Activated T-helper 2 cell treated with anti-CD3 and anti-CD28 coated beads, Interferon-gamma antibody, Interleukin-2, Interleukin-4, amounts not matched to agents 10 μg/mL and 5 μg/mL and 100 μg/mL, durations not matched to agents 14 hours and 24 hours and 36 hours (primary cell): ENCODE data around the gene FAM20A. TPM values are rescaled to one million over a fixed set of nuclear protein-coding genes. Genes with fewer than 3 reads are reported as not detected.
"Not testable (repeated sequence)": the region's sequence is repeated elsewhere in the genome, so short reads cannot be mapped to it uniquely, and the experiment has no call there.

Source experiments
- DNase-seq: peaks from one replicate; pipeline ENCODE4 v3.0.0; 2021; ENCODE audit warnings: low spot score
- H3K27ac Mint-ChIP-seq: one replicate; pipeline ENCODE4 v1.8.0; 2021; ENCODE audit warnings: mixed read lengths
- H3K27me3 Mint-ChIP-seq: one replicate; pipeline ENCODE4 v1.8.0; 2021; ENCODE audit warnings: low read depth, mixed read lengths
- H3K36me3 Mint-ChIP-seq: one replicate; pipeline ENCODE4 v1.8.0; 2021; ENCODE audit warnings: low read depth, mixed read lengths
- H3K4me1 Mint-ChIP-seq: one replicate; pipeline ENCODE4 v1.8.0; 2021; ENCODE audit warnings: low read depth, mixed read lengths
- H3K4me3 Mint-ChIP-seq: one replicate; pipeline ENCODE4 v1.8.0; 2021; ENCODE audit warnings: low read depth, mild to moderate bottlenecking, moderate library complexity, mixed read lengths
- H3K9me3 Mint-ChIP-seq: one replicate; pipeline ENCODE4 v1.8.0; 2021; ENCODE audit warnings: mixed read lengths
- intact Hi-C: fragments of 100-400 bp; cut with micrococcal nuclease; formaldehyde crosslinking; loops from one replicate; pipeline ENCODE4 v1.15.1; 2023
- total RNA-seq: library from RNA; stranded (reverse); gene quantifications from 2 replicates; pipeline ENCODE4 v1.2.3, GENCODE V29; 2022

Gene FAM20A
- total RNA-seq, 1 donor from 2014 or later, result not detected

DNA sequence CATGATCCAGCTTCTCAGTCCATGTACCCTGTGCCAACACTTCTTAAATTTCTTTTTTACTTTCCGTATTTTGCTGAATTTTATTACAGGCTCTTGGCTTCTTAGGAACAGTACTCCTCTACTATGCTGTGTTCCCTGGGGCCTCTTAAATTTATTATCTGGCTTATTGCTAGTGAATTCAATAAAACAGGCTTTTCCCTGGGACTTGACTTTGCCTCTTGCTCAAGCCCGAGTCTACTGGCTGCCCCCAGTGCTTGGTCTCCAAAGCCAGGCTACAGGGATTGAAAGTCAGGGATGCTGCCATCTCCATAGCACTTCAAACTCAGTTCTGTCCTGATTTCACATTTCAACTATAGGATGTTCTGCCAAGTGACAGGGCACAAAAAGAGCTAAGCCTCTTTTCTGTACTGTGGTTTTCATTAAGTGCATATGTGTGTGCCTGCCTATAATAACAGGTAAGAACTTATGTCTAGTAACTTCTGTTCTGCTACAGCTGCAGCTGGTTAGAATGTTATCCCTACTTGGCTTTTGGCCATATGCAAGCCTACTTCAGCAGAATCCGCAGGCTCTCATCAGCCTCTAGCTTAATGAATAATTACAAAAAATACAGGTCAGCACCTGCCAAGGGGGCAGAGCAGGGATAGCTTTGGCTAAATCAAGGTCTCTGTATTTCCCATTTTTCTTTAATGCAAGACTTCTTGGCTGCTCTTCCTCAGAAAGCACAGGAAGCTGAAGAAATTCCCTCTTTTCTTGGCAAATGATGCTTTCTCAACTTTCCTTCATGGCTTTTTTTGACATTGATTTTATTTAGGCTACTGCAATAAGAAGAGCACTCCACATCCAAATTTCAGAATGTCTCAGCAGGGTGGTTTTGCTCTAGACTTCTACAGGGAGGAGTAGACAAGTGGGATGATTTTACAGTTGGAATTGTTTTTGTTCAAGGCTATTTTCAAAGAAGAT lies 8.2 kb downstream of the FAM20A start:
- no peaks in the 10 kb centered on the region for H3K4me1 Mint-ChIP-seq
- peaks cover 42% of the 10 kb centered on the region for H3K27me3 Mint-ChIP-seq
- H3K9me3 Mint-ChIP-seq, result no peaks in the 10 kb centered on the region
- no peak overlapping the region for H3K27ac Mint-ChIP-seq
- no peak for DNase-seq
- H3K4me3 Mint-ChIP-seq, result no peak overlapping the region
- intact Hi-C loops, result no loop called here
- H3K36me3 Mint-ChIP-seq, result no peaks in the 10 kb centered on the region

DNA sequence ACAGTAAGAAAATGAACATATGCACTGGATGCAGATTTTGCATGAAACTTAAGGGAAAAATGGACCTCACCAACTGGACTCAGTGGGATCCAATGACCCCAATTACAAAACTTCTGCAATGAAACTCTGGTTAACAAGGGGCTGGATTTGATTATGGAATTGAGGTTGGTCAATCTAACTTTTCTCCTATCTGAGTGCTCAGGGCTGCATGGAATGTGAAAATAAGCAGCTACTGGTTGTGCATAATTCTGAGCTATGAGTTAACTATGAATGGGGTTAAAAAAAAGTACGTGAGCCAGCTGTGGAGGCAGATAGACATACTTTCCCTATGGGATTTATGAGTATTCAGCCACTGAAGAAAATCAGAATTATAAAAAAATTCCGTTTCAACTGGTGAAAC lies 9.2 kb downstream of the FAM20A start:
- Mint-ChIP-seq H3K36me3 (no peaks in the 10 kb centered on the region), H3K4me1 (no peaks in the 10 kb centered on the region), H3K4me3 (no peak overlapping the region), H3K27ac (no peak overlapping the region), H3K27me3 (peaks cover 35% of the 10 kb centered on the region), H3K9me3 (no peaks in the 10 kb centered on the region)
- intact Hi-C loops, result no loop called here
- no peak for DNase-seq

DNA sequence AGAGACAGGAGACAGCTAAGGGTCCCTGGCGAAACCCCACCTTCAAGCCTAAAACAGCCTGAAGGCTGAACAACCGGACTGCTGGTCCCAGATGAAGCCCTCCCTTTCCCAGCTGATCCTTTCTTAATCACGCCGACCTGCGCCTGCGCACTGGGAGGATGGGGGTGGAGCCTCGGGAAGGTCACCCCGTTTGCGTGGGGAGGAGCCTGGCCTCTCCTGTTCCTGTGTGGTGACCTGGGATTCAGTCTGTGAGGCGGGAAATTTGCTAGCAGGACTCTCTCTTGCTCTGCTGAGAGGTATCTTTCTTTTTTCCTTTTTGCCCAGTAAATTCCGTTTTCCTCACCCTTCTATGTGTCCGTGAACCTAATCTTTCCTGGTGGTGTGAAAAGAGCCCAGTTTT lies 9.6 kb downstream of the FAM20A start:
- Mint-ChIP-seq H3K4me3 (no peak overlapping the region), H3K27ac (no peak overlapping the region), H3K9me3 (no peaks in the 10 kb centered on the region), H3K36me3 (no peaks in the 10 kb centered on the region), H3K4me1 (no peaks in the 10 kb centered on the region), H3K27me3 (peaks cover 30% of the 10 kb centered on the region)
- no peak for DNase-seq
- intact Hi-C loops, result no loop called here

DNA sequence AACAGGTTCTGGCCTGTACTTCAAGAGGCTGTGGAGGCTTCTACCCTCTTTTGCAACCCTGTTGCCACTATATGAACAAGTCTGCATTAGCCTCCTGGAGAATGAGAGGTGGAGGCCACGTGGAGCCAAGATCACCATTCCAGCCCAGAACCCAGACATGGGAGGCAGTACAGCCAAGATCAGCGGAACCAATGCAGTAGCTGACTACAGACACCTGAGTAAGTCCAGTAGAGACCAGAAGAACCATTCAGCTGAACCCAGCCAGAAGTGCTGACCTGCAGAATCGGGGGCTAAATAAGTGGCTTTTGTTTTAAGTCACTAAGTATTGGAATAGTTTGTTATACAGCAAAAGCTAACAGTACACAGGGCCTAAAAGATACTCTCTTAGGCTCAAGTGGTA lies 12.1 kb downstream of the FAM20A start:
- H3K4me3 Mint-ChIP-seq, result no peak overlapping the region
- no peaks in the 10 kb centered on the region for H3K9me3 Mint-ChIP-seq
- peaks cover 16% of the 10 kb centered on the region for H3K27me3 Mint-ChIP-seq
- intact Hi-C loops, result no loop called here
- no peak overlapping the region for H3K27ac Mint-ChIP-seq
- no peaks in the 10 kb centered on the region for H3K36me3 Mint-ChIP-seq
- no peak for DNase-seq
- H3K4me1 Mint-ChIP-seq, result no peaks in the 10 kb centered on the region

DNA sequence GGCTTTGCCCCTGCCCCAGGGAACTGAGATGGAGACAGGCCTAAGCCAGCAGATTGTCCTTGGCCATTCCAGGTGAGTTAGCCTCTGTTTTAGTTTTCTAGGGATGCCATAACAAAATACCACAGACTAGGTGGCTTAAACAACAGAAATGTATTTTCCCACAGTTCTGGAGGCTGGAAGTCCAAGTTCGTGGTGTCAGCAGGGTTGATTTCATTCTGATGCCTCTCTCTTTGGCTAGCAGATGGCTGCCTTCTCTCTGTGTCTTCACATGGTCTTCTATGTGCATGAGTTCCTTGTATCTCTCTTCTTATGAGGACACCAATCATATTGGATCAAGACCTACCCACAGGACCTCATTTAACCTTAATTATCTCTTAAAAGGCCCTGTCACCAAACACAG lies 12.8 kb downstream of the FAM20A start:
- H3K36me3 Mint-ChIP-seq, result no peaks in the 10 kb centered on the region
- no peaks in the 10 kb centered on the region for H3K9me3 Mint-ChIP-seq
- no peak overlapping the region for H3K4me3 Mint-ChIP-seq
- intact Hi-C loops, result no loop called here
- H3K4me1 Mint-ChIP-seq, result no peaks in the 10 kb centered on the region
- H3K27me3 Mint-ChIP-seq, result peaks cover 17% of the 10 kb centered on the region
- DNase-seq, result no peak
- H3K27ac Mint-ChIP-seq, result no peak overlapping the region

DNA sequence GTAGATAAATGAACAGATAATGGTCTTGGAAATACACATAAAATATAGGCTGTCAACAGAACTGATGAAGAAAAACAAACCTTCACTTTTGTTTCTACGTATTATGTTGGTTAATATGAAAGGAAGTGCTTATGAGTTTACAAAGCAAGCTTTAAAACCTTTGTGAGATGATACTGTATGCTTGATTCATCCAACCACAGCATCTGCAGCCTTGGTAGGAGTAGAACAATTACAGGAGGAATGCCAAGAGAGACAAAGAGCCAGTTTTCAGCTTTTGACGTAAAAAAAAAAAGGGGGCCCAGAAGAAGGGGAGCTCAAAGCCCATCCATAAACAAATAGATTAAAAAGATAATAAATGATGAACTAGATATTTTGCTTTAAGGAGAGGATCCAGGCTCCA lies 13.3 kb downstream of the FAM20A start:
- intact Hi-C loops, result no loop called here
- Mint-ChIP-seq H3K9me3 (no peaks in the 10 kb centered on the region), H3K36me3 (no peaks in the 10 kb centered on the region), H3K27ac (no peak overlapping the region), H3K27me3 (peaks cover 17% of the 10 kb centered on the region), H3K4me1 (no peaks in the 10 kb centered on the region), H3K4me3 (no peak overlapping the region)
- no peak for DNase-seq

DNA sequence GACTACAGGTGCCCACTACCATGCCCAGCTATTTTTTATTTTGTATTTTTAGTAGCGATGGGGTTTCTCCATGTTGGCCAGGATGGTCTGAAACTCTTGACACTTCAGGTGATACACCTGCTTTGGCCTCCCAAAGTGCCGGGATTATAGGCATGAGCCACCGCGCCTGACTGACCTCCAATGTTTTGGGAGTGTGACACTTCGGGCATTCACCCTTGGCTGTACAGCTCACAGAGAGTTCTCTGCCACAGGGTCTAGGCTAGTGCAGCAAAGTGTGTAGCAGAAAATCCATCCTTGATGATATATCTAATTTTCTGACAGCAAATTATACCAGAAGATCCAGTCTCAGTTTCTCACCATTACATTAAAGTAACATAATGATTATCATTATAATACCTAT lies 14.1 kb downstream of the FAM20A start:
- no peak for DNase-seq
- no peak overlapping the region for H3K27ac Mint-ChIP-seq
- H3K27me3 Mint-ChIP-seq, result peaks cover 15% of the 10 kb centered on the region
- no peaks in the 10 kb centered on the region for H3K9me3 Mint-ChIP-seq
- H3K36me3 Mint-ChIP-seq, result no peaks in the 10 kb centered on the region
- H3K4me1 Mint-ChIP-seq, result no peaks in the 10 kb centered on the region
- intact Hi-C loops, result no loop called here
- H3K4me3 Mint-ChIP-seq, result no peak overlapping the region

DNA sequence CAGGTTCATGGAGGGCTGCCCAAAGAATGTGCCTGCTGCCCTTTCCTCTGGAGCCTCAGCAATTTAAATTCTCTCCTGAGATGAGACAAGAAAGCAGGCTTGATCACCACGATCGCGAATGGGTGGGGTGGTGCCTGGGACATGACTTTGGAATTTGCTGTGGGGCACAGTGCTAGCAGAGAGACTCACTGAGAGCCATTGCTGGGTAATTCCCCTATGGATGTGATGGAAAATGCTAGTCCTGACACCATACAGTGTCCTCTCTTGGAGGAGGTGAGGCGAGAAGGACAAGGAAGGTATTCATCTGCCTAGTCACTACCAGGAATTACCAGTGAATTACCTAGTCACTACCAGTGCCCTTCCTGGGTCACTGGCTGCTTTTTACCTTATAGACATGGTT lies 15.5 kb downstream of the FAM20A start:
- intact Hi-C loops, result no loop called here
- Mint-ChIP-seq H3K4me3 (no peak overlapping the region), H3K9me3 (no peaks in the 10 kb centered on the region), H3K27ac (no peak overlapping the region), H3K27me3 (peaks cover 15% of the 10 kb centered on the region), H3K4me1 (no peaks in the 10 kb centered on the region), H3K36me3 (no peaks in the 10 kb centered on the region)
- no peak for DNase-seq

DNA sequence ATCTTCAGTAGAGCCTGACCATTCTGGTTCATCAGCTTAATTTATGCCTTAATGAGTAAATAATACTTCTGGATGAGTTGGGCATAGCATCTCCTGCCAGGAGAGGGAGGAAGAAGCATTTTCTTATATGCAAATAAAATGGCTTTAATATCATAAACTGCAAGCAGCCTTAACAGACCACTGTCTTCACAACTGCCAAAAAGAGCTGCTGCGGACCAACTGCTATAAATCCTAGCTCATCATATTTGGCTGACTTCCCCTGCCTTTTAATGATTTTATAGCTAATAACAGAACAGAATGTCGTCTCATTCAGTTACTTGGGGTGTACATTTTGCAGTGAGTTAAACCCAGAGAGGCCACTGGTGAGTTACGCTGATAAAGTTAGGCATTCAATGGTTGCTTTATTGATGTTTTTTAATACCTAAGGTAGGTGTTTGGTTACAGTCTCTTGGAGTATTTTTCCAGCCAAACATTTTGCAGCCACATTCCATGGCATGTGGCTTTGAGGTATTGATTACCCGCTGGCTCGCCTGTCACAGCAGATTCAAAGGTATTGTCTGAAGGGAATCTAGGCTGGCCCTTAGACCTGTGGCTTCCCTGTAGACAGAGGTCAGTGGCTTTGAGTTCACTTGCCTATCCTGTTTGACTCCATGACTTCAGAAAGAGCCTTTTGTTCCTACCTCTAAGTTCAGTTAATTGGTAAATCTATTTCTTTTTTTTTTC lies 16.4 kb downstream of the FAM20A start:
- Mint-ChIP-seq H3K27ac (no peak overlapping the region), H3K4me1 (no peaks in the 10 kb centered on the region), H3K9me3 (no peaks in the 10 kb centered on the region), H3K36me3 (no peaks in the 10 kb centered on the region), H3K27me3 (peaks cover 15% of the 10 kb centered on the region), H3K4me3 (no peak overlapping the region)
- no peak for DNase-seq
- intact Hi-C loops, result no loop called here

DNA sequence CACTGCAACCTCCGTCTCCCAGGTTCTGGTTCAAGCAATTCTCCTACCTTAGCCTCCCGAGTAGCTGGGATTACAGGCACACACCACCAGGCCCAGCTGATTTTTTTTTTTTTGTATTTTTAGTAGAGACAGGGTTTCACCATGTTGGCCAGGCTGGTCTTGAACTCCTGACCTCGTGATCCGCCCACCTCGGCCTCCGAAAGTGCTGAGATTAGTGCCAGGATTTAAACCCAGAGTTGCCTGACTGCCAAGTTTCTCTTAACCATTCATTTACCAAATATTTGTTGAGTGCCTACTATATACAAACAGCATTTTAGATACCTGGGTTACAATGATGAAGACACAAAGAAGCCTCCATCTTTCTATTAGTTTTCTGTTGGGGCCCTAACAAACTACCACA lies 18.3 kb downstream of the FAM20A start:
- intact Hi-C loops, H3K36me3 Mint-ChIP-seq, H3K4me3 Mint-ChIP-seq, DNase-seq, H3K9me3 Mint-ChIP-seq, H3K27ac Mint-ChIP-seq, H3K4me1 Mint-ChIP-seq: not testable (repeated sequence)
- peaks cover 11% of the 10 kb centered on the region for H3K27me3 Mint-ChIP-seq

DNA sequence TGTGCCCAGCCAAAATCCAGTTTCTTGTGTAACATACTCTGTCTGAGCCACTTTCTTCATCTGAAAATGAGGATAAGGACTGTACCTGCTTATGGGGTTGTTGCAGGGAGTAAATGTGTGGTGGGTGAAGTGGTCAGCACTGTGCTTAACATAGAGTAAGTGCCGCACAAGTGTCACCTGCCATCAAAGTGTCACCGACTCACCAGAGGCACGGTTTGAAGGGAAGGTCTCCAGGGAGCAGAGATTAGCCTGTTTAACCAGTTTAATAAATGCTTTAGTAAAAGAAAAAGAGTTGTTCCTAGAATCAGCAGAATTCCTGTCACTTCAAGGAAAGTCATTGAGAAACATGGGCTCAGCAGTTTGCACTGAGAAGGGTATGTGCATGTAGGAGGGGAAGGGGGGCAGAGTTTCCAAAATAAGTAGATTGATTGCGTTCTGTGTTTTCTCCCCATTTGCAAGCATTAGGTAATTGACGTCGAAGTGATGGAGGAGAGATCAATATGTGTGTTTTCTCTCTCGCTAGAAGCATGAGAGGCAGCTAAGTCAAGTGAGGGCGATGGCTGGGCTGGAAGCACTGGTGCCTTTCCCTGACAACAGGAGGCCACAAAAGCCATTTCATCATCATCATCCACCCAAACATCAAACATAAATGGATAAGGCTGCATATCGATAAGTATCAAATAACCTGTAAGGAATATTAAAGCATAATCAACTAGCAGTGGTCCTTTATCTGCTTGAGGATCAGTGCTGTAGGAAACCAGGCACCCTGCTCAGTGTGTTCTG lies 19.1 kb downstream of the FAM20A start:
- H3K9me3 Mint-ChIP-seq, result no peaks in the 10 kb centered on the region
- intact Hi-C loops, result no loop called here
- H3K36me3 Mint-ChIP-seq, result no peaks in the 10 kb centered on the region
- no peak for DNase-seq
- H3K27me3 Mint-ChIP-seq, result peaks cover 10% of the 10 kb centered on the region
- H3K4me3 Mint-ChIP-seq, result no peak overlapping the region
- H3K4me1 Mint-ChIP-seq, result no peaks in the 10 kb centered on the region
- H3K27ac Mint-ChIP-seq, result no peak overlapping the region

DNA sequence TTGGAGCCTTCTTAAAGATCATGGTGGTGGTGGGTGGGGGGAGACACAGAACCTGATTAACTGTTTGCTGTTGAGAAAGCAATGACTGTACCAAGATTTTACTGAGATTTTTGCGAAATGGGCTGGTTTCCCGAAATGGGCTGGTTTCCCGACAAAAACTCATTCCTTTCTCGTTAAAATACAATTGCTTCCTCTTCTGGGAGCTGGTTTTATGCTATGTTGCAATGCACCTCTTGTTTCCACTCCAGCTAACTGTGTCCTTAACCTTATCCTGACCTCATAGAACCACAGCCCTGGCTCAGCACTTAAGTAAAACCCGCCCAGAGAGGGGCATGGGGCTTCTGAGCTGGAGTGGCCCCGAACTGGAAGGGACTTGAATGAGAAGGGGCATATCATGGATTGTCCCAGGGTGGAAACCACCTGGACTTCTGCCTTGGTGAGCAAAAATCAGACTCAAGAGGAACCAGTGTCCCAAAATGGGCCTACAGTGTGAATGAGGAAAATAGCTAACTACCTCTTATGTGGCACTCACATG lies 20.9 kb downstream of the FAM20A start:
- DNase-seq, result no peak
- peaks cover 8% of the 10 kb centered on the region for H3K27me3 Mint-ChIP-seq
- no peak overlapping the region for H3K4me3 Mint-ChIP-seq
- no peaks in the 10 kb centered on the region for H3K36me3 Mint-ChIP-seq
- H3K9me3 Mint-ChIP-seq, result no peaks in the 10 kb centered on the region
- intact Hi-C loops, result no loop called here
- H3K4me1 Mint-ChIP-seq, result no peaks in the 10 kb centered on the region
- H3K27ac Mint-ChIP-seq, result no peak overlapping the region
